Stimulated activated effector memory CD8-positive, alpha-beta T cell treated with anti-CD3 and anti-CD28 coated beads, Interleukin-12 subunit alpha, Interleukin-12 subunit beta, amount 100 ng/mL, for 72 hours (primary cell): ENCODE data around the gene DHRS12.
A peak's percentile ranks its signal among the peaks of the same experiment; 100 is the strongest.

Experiments used
- ATAC-seq: fragments of 150-1000 bp; cut with Tn5 transposase; 2 replicates; pipeline ENCODE4 v1.10.0; 2021
- DNase-seq, 2 donors: peaks; one replicate each; pipeline ENCODE4 v3.0.0; 2021 to 2022; ENCODE audit warnings: low spot score in 2 of 2
- H3K27ac Mint-ChIP-seq: one replicate; pipeline ENCODE4 v1.8.0; 2022; ENCODE audit warnings: mild to moderate bottlenecking, mixed read lengths
- H3K36me3 Mint-ChIP-seq: one replicate; pipeline ENCODE4 v1.8.0; 2022; ENCODE audit warnings: mild to moderate bottlenecking, mixed read lengths
- H3K4me1 Mint-ChIP-seq: one replicate; pipeline ENCODE4 v1.8.0; 2022; ENCODE audit warnings: mixed read lengths
- H3K4me3 Mint-ChIP-seq: one replicate; pipeline ENCODE4 v1.8.0; 2022; ENCODE audit warnings: mild to moderate bottlenecking, mixed read lengths
- H3K9me3 Mint-ChIP-seq: one replicate; pipeline ENCODE4 v1.8.0; 2022; ENCODE audit warnings: mixed read lengths

DHRS12 gene

GRCh38 chr13:51804295-51805172 is 571 bp upstream of the DHRS12 start:
- DNase-seq (peak in 1 of 2 donors; percentile 71), ATAC-seq (peak; percentile 45)
- Mint-ChIP-seq H3K9me3 (no peaks in the 10 kb centered on the region), H3K4me3 (peak overlapping the region; percentile 85), H3K4me1 (peaks cover 55% of the 10 kb centered on the region), H3K27ac (peak overlapping the region; percentile 99), H3K36me3 (peaks cover 17% of the 10 kb centered on the region)

DNA sequence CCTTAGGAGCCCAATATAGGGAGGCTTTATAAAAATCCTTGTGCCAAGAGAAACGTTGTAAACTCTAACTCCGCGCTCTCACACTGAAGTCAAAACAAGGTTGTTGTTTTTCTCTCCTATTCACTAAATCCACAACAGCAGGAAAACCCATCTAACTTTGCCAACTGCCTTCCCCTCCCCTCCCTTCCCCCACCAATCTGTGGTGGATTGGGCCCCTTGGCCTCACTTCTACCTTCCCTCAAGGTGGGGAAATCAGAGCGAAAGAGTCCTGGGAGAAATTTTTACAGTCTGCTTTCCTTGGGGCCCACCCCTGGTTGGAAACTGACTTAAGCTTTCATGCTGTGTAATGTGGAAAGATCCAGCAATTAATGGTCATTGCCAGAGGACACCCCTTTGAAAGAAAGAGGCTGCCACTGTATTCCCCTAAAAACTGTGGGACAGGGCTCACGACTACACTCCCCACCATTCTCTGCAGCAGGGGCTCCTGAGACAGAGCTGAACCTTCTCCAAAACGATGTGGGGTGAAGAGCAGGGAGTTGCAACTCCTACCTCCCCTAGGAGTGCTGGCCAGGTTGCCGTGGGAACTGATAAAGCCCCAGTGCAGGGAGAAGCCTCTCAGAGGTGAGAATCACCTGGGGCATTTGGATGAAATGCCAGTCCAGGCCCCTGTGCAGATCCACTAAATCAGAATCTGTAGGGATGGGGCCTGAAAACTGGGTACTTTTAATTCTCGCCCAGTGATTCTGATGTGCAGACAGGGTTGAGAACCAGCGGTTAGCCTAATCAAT is 1.1 kb downstream of the DHRS12 start:
- ATAC-seq (no peak), DNase-seq (no peak)
- Mint-ChIP-seq H3K4me3 (peak overlapping the region; percentile 85), H3K36me3 (peaks cover 17% of the 10 kb centered on the region), H3K27ac (peak overlapping the region; percentile 99), H3K9me3 (no peaks in the 10 kb centered on the region), H3K4me1 (peaks cover 58% of the 10 kb centered on the region)

GRCh38 chr13:51801631-51802099 is 2.3 kb downstream of the DHRS12 start:
- Mint-ChIP-seq H3K36me3 (peaks cover 17% of the 10 kb centered on the region), H3K9me3 (no peaks in the 10 kb centered on the region), H3K27ac (peak overlapping the region; percentile 99), H3K4me3 (peak overlapping the region; percentile 85), H3K4me1 (peaks cover 62% of the 10 kb centered on the region)
- DNase-seq, result no peak
- ATAC-seq, result no peak

GRCh38 chr13:51800486-51800885 is 3.5 kb downstream of the DHRS12 start:
- H3K4me3 Mint-ChIP-seq, result no peak overlapping the region
- H3K4me1 Mint-ChIP-seq, result peaks cover 59% of the 10 kb centered on the region
- H3K36me3 Mint-ChIP-seq, result peaks cover 17% of the 10 kb centered on the region
- H3K9me3 Mint-ChIP-seq, result no peaks in the 10 kb centered on the region
- H3K27ac Mint-ChIP-seq, result peak overlapping the region; percentile 99
- ATAC-seq, result no peak
- no peak for DNase-seq

DNA sequence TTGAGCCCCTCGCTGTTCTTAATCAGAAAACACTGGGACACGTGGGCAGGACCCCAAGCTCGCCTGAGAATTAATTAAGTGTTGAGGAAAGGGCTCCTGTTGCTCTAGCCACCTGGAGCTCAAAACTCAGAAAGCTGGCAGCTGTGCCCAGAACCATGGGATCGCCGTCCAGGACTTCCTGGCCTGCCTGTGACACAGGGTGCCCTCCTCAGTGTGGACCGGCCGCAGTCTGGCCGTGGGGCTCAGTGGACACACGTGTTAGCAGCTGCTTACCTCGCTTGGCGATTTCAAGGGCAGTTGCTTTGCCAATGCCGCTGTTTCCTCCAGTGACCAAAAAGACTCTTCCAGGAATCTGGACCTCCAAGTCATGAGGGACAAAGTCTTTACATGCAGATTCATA is 4.7 kb downstream of the DHRS12 start:
- Mint-ChIP-seq H3K27ac (no peak overlapping the region), H3K4me3 (no peak overlapping the region), H3K36me3 (peaks cover 8% of the 10 kb centered on the region), H3K9me3 (no peaks in the 10 kb centered on the region), H3K4me1 (peaks cover 58% of the 10 kb centered on the region)
- ATAC-seq, result no peak
- no peak for DNase-seq

DNA sequence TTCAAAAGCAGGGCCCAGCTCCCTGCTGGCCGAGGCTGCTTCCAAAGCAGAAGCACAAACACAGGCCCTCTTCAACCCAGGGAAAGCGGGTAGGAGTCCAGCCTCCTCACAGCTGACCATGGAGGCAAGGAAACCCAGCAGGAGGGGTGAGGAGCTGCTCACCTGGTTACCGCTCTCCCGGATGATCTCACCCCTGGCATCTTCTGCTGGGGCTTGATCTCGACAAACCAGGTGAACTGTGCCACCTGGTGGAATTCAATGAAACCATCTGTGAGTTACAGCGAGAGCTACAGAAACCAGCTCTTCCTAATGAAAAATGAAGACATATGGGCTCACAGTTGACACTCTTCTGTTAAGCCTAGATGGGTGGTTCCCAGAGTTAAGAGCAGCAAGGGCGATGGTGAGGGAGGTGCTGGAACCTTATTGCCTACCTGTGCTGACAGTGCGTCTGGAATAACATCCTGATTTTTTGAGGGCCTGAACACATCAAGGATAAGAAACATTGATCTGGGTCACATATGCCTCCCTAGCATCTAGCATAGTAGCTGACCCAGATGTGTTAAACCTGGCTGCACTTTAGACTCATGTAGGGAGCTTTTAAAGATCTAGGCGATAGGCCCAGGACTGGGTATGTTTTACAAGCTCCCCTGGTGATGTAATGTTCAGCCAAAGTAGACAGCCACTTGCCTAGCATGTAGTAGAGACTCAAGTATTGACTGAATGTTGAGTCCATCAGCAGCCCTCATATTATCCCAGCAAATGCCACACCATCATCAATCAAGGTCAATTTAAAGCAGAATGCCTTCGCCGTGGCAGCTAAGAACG is 6.1 kb downstream of the DHRS12 start:
- no peak for DNase-seq
- ATAC-seq, result peak; percentile 55
- peaks cover 64% of the 10 kb centered on the region for H3K4me1 Mint-ChIP-seq

GRCh38 chr13:51796546-51796945 is 7.4 kb downstream of the DHRS12 start:
- ATAC-seq (no peak), DNase-seq (no peak)
- Mint-ChIP-seq H3K4me3 (no peak overlapping the region), H3K36me3 (no peaks in the 10 kb centered on the region), H3K27ac (no peak overlapping the region), H3K4me1 (peaks cover 56% of the 10 kb centered on the region), H3K9me3 (no peaks in the 10 kb centered on the region)

More for the DNA sequence above, 6.1 kb downstream of the DHRS12 start:
- H3K36me3 Mint-ChIP-seq, result no peaks in the 10 kb centered on the region
- H3K9me3 Mint-ChIP-seq, result no peaks in the 10 kb centered on the region
- H3K4me3 Mint-ChIP-seq, result no peak overlapping the region
- H3K27ac Mint-ChIP-seq, result no peak overlapping the region

- no peaks in the 10 kb centered on the region for H3K36me3 Mint-ChIP-seq
- H3K4me3 Mint-ChIP-seq, result no peak overlapping the region
- ATAC-seq (no peak), DNase-seq (no peak)
- H3K27ac Mint-ChIP-seq, result peak overlapping the region; percentile 85
- H3K4me1 Mint-ChIP-seq, result peaks cover 50% of the 10 kb centered on the region
- no peaks in the 10 kb centered on the region for H3K9me3 Mint-ChIP-seq
Measured at GRCh38 chr13:51795419-51795818, 8.5 kb downstream of the DHRS12 start.

DNA sequence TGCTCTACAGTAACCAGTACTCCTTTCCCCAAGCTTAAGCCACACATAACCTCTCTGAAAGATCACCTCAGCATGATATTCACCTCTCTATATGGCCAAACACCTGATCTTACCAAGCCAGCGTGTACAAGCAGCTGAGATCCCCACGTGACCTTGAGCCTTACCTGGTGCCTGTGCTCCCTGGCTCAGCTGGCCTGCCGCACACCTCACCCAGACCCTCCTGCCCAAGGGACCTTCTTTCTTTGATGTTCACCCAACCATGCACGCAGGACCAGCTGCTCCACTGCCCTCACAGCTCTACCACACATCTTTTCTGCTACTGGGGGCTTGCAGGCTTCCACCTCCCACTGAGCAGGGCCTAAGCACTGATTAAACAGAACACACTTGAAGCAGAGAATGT is 9.0 kb downstream of the DHRS12 start:
- Mint-ChIP-seq H3K4me3 (no peak overlapping the region), H3K4me1 (peaks cover 46% of the 10 kb centered on the region), H3K9me3 (no peaks in the 10 kb centered on the region), H3K27ac (peak overlapping the region; percentile 85), H3K36me3 (no peaks in the 10 kb centered on the region)
- DNase-seq (no peak), ATAC-seq (no peak)

- ATAC-seq, result peak; percentile 94
- H3K36me3 Mint-ChIP-seq, result no peaks in the 10 kb centered on the region
- H3K9me3 Mint-ChIP-seq, result no peaks in the 10 kb centered on the region
- DNase-seq, result peak in 1 of 2 donors; percentile 55
- H3K27ac Mint-ChIP-seq, result peak overlapping the region; percentile 85
- no peak overlapping the region for H3K4me3 Mint-ChIP-seq
- peaks cover 42% of the 10 kb centered on the region for H3K4me1 Mint-ChIP-seq
Measured at GRCh38 chr13:51793570-51794271, 10.2 kb downstream of the DHRS12 start.

DNA sequence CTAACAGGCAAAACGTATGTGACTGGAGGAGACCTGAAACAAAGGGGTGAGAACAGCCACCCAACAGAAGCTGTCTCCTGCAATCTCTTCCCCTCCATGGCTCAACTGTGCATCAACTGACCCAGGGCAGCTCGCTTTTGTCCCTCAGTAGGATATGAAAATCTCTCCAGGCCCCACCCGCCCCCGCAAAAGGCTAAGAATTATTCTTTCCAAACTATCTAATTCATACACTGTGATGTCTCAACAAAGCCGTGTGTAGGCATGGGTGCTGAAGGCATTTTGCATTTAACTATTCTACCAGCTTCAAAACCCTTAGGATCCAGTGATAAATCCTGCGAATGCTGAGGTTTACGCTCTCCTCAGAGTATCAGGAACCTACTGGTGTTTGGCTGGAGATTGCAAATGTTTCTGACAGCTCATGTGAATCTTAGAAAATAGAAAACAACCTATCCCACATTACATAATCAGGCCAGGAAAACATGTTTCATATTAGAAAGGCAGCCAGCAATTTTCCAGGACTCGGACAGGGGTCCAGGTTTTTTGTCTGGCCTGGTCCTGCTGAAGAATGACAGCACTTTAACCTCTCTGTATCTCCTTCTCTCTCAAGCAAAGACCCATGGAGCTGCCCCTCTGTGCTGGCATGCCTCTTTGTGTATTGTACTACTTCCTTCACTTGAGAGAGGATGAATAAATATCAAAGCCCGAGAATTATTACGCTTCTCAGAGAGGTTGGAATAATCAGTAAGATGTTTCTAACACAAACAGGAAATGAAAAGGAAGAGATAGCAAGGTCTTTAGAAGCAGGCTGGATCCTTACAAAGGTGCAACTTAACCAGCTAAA is 17.3 kb downstream of the DHRS12 start:
- no peak for ATAC-seq
- DNase-seq, result no peak
- H3K4me3 Mint-ChIP-seq, result no peak overlapping the region
- no peaks in the 10 kb centered on the region for H3K9me3 Mint-ChIP-seq
- peaks cover 7% of the 10 kb centered on the region for H3K4me1 Mint-ChIP-seq
- H3K27ac Mint-ChIP-seq, result no peak overlapping the region
- H3K36me3 Mint-ChIP-seq, result peaks cover 4% of the 10 kb centered on the region

- Mint-ChIP-seq H3K9me3 (no peaks in the 10 kb centered on the region), H3K36me3 (peaks cover 4% of the 10 kb centered on the region), H3K4me3 (no peak overlapping the region), H3K4me1 (peaks cover 13% of the 10 kb centered on the region), H3K27ac (no peak overlapping the region)
- DNase-seq (no peak), ATAC-seq (peak; percentile 70)
Measured at GRCh38 chr13:51785712-51786424, 18.1 kb downstream of the DHRS12 start.

GRCh38 chr13:51784097-51784496 is 19.9 kb downstream of the DHRS12 start:
- H3K4me3 Mint-ChIP-seq, result no peak overlapping the region
- H3K27ac Mint-ChIP-seq, result peak overlapping the region; percentile 13
- ATAC-seq (no peak), DNase-seq (no peak)
- H3K9me3 Mint-ChIP-seq, result no peaks in the 10 kb centered on the region
- peaks cover 4% of the 10 kb centered on the region for H3K36me3 Mint-ChIP-seq
- peaks cover 17% of the 10 kb centered on the region for H3K4me1 Mint-ChIP-seq
